OCI-LY3 (cell line): Measurements from ENCODE around the gene YY1.

ENCODE experiments used
- CTCF ChIP-seq: fragments of 200-600, 300-600 bp; sonication (generic); IDR thresholded peaks from 2 replicates; pipeline ENCODE4 v1.5.1; 2014; ENCODE audit warnings: antibody characterized with exemption, low read length, low read depth
- EZH2phosphoT487 ChIP-seq: fragments of 200-600 bp; shearing (Covaris generic); IDR thresholded peaks from 2 replicates; pipeline ENCODE4 v1.6.1; 2018; ENCODE audit warnings: antibody characterized with exemption, mixed run types, low read depth

- no peak for TF ChIP-seq CTCF
- TF ChIP-seq EZH2phosphoT487: no peak
Observed at GRCh38 chr14:100262545-100262944, 23.6 kb downstream of the YY1 start.
